Dermis blood vessel endothelial cell (primary cell): ENCODE data around the gene PATL2. TPM values are rescaled to one million over a fixed set of nuclear protein-coding genes. Genes with fewer than 3 reads are reported as not detected.
"Not testable (repeated sequence)": the region's sequence is repeated elsewhere in the genome, so short reads cannot be mapped to it uniquely, and the experiment has no call there.

Experiments used
- DNase-seq: peaks from one replicate; pipeline ENCODE4 v3.0.0; 2010
- total RNA-seq: library from RNA; depleted of rRNA; stranded (reverse); fragments of >200 nt; gene quantifications from 2 replicates; pipeline ENCODE4 v1.2.3, GENCODE V29; 2014

Gene PATL2
- total RNA-seq, 1 donor from 2014 or later, result 0.17 TPM

DNA sequence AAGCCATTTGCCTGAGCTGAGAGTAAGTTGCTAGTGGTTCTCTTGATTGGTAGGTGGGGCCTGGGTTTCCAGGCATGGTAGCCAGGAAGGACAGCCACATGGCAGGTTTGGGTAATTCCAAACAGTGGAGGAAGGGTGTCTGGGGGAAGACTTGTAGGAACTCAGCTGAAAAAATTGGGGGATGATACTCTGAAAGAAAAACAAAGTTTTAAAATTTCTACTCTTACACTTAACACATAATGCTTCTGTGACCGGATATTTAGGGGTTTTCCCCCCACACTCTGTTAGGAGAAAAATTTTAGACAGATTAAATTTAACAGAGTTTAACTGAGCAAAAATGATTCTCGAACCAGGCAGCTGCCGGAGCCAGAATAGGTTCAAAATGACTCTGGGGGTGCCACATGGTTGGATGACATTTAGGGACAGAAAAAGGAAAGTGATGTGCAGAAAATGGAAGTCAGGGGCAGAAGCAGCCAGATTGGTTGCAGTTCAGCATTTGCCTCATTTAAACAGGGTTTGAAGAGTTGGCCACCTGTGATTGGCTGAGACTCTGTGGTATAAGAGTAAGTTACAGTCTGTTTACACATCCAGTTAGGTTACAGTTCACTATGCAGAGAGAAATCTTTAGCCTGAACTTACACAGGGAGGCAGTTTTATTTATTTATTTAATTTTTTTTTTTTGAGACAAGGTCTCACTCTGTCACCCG lies 8.3 kb upstream of the PATL2 start:
- peak; percentile 16 for DNase-seq

DNA sequence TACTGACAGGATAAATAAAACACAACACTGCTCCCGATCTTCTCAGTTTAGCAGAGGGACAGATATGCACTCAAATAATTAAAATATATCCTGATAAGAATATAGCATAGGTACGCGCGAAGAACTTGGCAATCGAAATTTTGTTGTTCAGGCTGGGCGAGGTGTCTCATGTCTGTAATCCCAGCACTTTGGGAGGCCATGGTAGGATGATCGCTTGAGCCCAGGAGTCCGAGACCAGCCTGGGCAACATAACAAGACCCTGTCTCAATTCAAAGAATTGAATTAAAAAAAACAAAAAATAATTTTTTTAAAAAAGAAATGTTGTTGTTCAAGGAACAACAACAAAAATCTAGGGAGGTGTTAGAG lies 7.8 kb upstream of the PATL2 start:
- no peak for DNase-seq

DNA sequence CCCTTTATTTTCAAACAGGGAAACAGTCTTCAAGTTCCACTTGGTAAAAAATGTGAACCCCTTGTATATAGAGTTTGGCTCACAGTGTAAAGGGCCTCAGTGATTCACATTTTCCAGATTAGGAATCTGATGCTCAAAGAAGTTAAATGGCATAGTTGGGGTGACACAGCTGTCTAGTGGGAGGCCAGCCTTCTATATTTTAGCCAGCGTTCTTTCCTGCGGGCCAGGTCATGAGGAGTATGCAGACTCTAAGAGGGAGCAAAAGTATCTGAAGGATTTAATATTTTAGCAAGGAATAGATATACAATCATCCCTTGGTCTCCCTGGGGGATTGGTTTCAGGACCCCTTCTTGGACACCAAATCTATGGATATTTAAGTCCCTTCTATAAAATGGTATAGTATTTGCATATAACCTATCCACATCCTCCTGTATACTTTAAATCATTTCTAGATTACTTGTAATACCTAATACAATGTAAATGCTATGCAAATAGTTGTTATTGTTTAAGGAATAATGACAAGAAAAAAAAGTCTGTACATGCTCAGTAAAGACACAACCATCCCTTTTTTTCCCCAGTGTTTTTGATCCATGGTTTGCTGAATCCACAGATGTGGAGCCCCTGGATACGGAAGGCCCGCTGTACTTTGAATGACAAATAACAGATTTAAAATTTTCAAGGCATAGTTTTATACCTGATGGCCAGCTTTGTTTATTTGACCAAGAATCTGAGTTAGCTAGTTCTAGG lies 7.2 kb upstream of the PATL2 start:
- DNase-seq, result no peak

DNA sequence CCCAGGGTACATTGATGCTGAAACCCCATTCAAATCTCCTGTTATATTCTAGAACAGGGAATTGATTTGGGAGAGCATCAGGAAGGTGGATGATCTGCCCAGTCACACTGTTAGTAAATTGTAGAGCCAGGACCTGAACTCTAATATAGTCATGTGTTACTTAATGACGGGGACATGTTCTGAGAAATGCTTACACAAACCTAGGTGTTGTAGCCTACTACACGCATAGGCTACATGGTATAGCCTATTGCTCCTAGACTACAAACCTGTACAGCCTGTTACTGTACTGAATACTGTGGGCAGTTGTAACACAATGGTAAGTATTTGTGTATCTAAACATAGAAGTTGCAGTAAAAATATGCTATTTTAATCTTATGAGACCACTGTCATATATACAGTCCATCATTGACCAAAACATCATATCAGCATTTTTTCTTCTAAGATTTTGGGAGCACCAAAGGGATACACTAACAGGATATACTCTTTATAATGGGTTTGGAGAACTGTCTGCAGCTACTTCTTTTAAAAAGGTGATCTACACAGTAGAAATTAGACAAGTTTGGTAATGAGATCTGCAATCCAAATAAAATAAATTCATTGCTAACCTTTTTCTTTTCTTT lies 6.0 kb upstream of the PATL2 start:
- DNase-seq, result no peak

DNA sequence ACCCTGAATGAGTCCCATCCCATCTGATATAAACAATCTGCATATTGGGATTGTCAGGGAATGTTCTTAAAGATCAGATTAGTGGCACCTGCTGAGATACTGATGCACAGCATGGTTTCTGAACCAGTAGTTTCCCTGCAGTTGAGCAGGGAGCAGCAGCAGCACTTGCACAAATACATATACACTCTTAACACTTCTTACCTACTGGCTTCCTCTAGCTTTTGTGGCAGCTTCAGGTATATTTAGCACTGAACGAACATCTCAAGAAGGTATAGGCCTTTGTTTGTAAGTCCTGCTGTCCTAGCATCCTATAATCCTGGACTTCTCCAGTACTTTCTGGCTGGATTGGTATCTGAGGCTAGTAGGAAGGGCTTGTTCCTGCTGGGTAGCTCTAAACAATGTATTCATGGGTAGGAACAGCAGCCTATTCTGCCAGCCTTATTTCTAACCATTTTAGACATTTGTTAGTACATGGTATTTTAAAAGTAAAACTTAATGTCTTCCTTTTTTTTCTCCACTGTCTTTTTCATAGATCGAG lies 4.7 kb upstream of the PATL2 start:
- DNase-seq, result no peak

DNA sequence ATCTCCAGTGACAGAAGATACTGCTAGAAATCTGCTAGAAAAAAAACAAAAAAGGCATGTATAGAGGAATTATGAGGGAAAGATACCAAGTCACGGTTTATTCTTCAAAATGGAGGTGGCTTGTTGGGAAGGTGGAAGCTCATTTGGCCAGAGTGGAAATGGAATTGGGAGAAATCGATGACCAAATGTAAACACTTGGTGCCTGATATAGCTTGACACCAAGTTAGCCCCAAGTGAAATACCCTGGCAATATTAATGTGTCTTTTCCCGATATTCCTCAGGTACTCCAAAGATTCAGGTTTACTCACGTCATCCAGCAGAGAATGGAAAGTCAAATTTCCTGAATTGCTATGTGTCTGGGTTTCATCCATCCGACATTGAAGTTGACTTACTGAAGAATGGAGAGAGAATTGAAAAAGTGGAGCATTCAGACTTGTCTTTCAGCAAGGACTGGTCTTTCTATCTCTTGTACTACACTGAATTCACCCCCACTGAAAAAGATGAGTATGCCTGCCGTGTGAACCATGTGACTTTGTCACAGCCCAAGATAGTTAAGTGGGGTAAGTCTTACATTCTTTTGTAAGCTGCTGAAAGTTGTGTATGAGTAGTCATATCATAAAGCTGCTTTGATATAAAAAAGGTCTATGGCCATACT lies 4.1 kb upstream of the PATL2 start:
- DNase-seq, result no peak

DNA sequence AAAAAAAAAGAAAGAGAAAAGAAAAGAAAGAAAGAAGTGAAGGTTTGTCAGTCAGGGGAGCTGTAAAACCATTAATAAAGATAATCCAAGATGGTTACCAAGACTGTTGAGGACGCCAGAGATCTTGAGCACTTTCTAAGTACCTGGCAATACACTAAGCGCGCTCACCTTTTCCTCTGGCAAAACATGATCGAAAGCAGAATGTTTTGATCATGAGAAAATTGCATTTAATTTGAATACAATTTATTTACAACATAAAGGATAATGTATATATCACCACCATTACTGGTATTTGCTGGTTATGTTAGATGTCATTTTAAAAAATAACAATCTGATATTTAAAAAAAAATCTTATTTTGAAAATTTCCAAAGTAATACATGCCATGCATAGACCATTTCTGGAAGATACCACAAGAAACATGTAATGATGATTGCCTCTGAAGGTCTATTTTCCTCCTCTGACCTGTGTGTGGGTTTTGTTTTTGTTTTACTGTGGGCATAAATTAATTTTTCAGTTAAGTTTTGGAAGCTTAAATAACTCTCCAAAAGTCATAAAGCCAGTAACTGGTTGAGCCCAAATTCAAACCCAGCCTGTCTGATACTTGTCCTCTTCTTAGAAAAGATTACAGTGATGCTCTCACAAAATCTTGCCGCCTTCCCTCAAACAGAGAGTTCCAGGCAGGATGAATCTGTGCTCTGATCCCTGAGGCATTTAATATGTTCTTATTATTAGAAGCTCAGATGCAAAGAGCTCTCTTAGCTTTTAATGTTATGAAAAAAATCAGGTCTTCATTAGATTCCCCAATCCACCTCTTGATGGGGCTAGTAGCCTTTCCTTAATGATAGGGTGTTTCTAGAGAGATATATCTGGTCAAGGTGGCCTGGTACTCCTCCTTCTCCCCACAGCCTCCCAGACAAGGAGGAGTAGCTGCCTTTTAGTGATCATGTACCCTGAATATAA lies 2.2 kb upstream of the PATL2 start:
- DNase-seq, result peak; percentile 60

DNA sequence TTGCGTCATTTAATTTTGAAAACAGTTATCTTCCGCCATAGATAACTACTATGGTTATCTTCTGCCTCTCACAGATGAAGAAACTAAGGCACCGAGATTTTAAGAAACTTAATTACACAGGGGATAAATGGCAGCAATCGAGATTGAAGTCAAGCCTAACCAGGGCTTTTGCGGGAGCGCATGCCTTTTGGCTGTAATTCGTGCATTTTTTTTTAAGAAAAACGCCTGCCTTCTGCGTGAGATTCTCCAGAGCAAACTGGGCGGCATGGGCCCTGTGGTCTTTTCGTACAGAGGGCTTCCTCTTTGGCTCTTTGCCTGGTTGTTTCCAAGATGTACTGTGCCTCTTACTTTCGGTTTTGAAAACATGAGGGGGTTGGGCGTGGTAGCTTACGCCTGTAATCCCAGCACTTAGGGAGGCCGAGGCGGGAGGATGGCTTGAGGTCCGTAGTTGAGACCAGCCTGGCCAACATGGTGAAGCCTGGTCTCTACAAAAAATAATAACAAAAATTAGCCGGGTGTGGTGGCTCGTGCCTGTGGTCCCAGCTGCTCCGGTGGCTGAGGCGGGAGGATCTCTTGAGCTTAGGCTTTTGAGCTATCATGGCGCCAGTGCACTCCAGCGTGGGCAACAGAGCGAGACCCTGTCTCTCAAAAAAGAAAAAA lies 1.4 kb upstream of the PATL2 start:
- peak; percentile 89 for DNase-seq

DNA sequence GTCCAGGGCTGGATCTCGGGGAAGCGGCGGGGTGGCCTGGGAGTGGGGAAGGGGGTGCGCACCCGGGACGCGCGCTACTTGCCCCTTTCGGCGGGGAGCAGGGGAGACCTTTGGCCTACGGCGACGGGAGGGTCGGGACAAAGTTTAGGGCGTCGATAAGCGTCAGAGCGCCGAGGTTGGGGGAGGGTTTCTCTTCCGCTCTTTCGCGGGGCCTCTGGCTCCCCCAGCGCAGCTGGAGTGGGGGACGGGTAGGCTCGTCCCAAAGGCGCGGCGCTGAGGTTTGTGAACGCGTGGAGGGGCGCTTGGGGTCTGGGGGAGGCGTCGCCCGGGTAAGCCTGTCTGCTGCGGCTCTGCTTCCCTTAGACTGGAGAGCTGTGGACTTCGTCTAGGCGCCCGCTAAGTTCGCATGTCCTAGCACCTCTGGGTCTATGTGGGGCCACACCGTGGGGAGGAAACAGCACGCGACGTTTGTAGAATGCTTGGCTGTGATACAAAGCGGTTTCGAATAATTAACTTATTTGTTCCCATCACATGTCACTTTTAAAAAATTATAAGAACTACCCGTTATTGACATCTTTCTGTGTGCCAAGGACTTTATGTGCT lies 721 bp upstream of the PATL2 start:
- peak; percentile 54 for DNase-seq

DNA sequence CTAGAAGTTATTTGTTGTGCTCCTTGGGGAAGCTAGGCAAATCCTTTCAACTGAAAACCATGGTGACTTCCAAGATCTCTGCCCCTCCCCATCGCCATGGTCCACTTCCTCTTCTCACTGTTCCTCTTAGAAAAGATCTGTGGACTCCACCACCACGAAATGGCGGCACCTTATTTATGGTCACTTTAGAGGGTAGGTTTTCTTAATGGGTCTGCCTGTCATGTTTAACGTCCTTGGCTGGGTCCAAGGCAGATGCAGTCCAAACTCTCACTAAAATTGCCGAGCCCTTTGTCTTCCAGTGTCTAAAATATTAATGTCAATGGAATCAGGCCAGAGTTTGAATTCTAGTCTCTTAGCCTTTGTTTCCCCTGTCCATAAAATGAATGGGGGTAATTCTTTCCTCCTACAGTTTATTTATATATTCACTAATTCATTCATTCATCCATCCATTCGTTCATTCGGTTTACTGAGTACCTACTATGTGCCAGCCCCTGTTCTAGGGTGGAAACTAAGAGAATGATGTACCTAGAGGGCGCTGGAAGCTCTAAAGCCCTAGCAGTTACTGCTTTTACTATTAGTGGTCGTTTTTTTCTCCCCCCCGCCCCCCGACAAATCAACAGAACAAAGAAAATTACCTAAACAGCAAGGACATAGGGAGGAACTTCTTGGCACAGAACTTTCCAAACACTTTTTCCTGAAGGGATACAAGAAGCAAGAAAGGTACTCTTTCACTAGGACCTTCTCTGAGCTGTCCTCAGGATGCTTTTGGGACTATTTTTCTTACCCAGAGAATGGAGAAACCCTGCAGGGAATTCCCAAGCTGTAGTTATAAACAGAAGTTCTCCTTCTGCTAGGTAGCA lies 657 bp downstream of the PATL2 start:
- peak; percentile 65 for DNase-seq

DNA sequence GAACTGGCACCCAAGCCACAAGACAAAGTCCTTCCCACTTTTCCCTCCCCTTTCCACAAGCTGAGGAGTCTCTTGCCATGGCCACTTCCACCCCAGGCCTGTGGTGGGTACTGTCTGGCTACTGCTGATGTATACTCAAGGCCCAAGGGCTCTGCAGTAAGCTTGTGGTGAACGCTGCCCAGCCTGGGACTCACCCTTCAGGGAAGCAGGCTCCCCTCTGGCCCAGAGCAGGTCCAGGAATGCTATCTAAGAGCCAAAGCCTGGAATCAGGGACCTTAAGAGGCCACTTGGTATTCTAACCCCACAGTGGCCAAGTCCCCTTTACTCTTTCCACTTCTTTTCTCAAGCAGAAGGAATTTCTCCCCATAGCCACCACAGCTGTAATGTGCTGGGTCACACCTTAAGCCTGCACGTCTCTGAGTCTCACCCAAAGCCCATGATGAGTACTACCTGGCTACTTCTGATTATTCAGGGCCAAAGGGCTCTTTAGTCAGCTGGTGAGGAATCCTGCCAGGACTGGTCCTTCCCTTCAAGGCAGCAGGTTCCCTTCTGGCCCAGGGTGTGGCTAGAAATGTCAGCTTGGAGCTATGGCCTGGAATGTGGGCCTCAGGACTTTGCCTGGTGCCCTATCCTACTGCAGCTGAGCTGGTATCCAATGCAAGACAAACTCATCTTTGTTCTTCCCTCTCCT lies 4.0 kb downstream of the PATL2 start:
- DNase-seq, result no peak

DNA sequence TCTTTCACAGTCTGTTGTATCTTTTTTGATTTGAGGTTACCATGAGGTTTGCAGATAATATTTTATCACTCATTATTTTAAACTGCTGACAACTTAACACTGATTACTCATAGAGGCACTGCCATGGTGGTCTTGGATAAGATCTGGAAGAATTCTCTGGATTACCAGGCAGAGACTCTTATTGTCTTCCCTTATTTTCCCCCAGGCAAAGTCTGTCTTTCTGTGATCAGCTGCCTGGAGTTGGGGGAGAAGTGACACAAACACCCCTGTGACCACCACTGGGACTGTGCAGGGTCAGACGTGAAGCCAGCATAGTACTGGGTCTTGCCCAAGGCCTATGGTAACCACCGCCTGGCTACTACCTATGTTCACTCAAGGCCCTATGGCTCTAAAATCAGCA lies 4.7 kb downstream of the PATL2 start:
- DNase-seq, result no peak

DNA sequence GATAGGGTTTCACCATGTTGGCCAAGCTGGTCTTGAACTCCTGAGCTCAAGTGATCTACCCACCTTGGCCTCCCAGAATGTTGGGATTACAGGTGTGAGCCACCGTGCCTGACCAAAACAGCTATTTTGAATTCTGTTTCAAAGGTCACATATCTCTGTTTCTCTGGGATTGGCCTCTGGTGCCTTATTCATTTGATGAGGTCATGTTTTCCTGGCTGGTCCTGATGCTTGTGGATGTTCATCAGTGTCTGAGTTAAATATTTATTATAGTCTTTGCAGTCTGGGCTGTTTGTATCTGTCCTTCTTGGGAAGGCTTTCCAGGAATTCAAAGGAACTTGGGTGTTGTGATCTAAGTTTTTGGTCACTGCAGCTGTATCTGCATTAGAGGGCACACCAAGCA lies 5.1 kb downstream of the PATL2 start:
- no peak for DNase-seq

DNA sequence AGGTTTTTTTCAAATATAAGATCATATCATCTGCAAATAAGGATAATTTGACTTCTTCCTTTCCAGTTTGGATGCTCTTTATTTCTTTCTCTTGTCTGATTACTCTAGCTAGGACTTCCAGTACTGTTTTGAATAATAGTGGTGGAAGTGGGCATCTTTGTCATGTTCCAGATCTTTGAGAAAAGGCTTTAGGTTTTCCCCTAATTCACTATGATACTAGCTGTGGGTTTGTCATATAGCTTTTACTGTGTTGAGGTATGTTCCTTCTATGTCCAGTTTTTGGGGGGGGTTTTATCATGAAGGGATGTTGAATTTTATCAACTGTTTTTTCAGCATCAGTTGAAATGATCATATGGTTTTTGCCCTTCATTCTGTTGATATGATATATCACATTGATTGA lies 10.4 kb downstream of the PATL2 start:
- not testable (repeated sequence) for DNase-seq

DNA sequence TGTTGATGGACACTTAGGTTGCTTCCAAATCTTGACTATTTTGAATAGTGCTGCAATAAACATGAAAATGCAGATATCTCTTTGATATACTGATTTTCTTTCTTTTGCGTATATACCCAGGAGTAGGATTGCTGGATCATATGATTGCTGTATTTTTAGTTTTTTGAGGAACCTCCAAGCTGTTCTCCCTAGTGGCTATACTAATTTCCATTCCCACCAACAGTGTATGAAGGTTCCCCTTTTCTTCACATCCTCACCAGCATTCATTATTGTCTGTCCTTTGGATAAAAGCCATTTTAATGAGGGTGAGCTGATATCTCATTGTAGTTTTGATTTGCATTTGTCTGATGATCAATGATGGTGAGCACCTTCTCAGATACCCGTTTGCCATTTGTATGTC lies 12.5 kb downstream of the PATL2 start:
- no peak for DNase-seq

DNA sequence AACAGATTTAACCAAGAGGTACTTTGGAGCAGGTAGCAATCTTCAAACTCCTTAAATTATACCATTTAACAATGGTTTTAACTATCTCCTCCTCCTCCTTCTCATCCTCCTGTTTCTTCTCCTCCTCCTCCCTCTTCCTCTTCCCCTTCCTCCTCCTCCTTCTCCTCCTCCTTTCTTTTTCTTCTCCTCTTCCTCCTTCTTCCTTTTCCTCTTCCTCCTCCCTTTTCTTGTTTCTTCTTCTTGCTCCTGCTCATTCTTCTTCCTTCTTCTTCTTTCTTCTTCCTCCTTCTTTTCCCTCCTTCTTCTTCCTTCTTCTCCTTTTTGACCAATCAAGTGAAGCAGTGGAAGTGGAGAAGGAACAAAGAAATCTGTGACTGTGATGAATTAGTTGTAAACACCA lies 14.1 kb downstream of the PATL2 start:
- DNase-seq, result no peak

DNA sequence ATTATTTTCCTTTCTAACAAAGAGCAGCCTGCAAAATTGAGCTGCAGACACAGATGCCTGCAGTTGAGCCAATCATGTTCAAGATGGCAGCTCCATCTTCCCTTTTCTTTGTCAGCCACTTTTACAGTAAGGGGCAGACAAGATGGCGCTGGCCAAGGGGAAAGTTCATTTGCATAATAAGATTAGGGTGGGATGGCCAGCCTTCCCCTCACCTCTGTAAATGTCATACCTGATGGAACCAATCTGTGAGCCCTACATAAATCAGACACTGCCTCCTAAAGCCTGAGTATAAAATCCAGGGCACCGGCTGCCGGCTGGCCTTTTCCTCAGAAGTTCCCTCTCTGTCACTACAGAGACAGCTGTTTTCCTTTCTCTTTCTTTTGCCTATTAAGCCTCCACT lies 15.8 kb downstream of the PATL2 start:
- no peak for DNase-seq

DNA sequence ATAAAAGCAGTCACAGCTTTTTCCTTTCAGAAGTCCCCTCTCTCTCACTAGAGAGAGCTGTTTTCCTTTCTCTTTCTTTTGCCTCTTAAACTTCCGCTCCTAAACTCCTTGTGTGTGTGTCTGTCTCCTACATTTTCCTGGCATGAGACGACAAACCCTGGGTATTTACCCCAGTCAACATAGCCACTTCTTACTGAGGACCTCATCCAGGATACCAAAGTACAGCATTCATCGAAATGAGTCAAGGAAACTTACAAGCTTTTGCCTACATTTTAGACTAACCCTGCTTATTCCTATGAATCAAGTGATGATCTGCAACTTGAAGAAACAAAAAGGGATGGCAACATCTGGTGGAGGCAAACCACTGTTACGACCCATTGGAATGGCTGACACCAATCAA lies 16.7 kb downstream of the PATL2 start:
- no peak for DNase-seq

DNA sequence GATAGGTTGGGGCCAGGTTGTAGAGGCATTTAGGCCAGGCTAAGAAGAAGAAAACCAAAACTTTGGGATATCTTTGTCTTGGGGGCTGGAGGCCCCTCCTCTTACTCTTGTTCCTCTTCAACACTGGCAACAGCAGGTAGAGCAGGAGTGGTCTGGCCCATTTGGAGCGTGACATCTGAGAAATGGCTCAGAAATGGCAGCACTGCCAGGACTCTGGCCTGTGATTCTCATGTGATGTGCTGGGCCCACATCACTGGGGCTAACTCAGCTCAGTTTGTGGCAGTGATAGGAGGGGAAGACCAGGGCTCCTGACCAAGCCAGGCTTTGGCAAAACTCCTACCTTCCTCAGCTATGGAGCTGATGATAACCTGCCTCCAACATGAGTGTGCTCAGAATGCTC lies 18.5 kb downstream of the PATL2 start:
- no peak for DNase-seq
